Bronchial epithelial cell (primary cell): Measurements from ENCODE around the gene FUT2. TPM values are rescaled to one million over a fixed set of nuclear protein-coding genes. Genes with fewer than 3 reads are reported as not detected.
"Not testable (repeated sequence)": the region's sequence is repeated elsewhere in the genome, so short reads cannot be mapped to it uniquely, and the experiment has no call there.

ENCODE experiments used
- DNase-seq: peaks from one replicate; pipeline ENCODE4 v3.0.0-alpha.2; 2010; ENCODE audit warnings: low read depth
- FAIRE-seq: peaks from 2 replicates; lab custom pipeline; 2011; peaks lifted over from hg19 to GRCh38; lab: Jason Lieb, UNC
- H3K27me3 ChIP-seq: 2 replicates; pipeline ENCODE4 v1.5.1; 2011; ENCODE audit warnings: low read length; ENCODE audit not compliant: control insufficient read depth, insufficient read depth
- H3K36me3 ChIP-seq: 2 replicates; pipeline ENCODE4 v1.5.1; 2011; ENCODE audit warnings: low read length; ENCODE audit not compliant: control insufficient read depth, insufficient read depth
- H3K4me3 ChIP-seq: 2 replicates; pipeline ENCODE4 v1.5.1; 2011; ENCODE audit warnings: mild to moderate bottlenecking, low read depth, low read length, control low read depth
- total RNA-seq: library from RNA; depleted of rRNA; stranded (reverse); fragments of >200 nt; gene quantifications from 2 replicates; pipeline ENCODE4 v1.2.1, GENCODE V29; 2014
- TF ChIP-seq, protein P1 (sequence below): IDR thresholded peaks from 2 replicates; pipeline ENCODE4 v1.5.1; 2011; ENCODE audit warnings: mild to moderate bottlenecking, moderate library complexity, low read length, control low read depth, inconsistent platforms; ENCODE audit not compliant: insufficient read depth, severe bottlenecking

The FUT2 gene
- total RNA-seq, 1 donor from 2014 or later, result 7.9 TPM

DNA sequence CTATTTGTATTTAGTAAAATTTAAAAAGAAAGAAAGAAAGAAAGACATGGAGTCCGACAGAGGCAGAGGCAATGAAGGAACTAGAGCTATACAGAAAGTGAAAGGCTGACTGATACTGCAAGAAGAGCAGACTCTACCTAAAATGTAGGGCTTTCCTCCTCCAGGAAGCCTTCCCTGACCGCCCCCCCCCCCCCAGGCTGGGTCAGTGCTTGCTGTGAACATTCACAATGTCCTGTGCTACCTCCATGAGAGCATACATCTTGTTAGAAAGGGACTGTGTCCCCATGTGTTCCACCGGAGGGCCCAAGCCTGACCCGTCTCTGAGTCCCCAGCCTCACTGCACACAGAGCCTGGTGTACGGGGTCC, 44.1 kb upstream of the FUT2 start:
- TF ChIP-seq, protein P1, sequence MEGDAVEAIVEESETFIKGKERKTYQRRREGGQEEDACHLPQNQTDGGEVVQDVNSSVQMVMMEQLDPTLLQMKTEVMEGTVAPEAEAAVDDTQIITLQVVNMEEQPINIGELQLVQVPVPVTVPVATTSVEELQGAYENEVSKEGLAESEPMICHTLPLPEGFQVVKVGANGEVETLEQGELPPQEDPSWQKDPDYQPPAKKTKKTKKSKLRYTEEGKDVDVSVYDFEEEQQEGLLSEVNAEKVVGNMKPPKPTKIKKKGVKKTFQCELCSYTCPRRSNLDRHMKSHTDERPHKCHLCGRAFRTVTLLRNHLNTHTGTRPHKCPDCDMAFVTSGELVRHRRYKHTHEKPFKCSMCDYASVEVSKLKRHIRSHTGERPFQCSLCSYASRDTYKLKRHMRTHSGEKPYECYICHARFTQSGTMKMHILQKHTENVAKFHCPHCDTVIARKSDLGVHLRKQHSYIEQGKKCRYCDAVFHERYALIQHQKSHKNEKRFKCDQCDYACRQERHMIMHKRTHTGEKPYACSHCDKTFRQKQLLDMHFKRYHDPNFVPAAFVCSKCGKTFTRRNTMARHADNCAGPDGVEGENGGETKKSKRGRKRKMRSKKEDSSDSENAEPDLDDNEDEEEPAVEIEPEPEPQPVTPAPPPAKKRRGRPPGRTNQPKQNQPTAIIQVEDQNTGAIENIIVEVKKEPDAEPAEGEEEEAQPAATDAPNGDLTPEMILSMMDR, result no peak
- Histone ChIP-seq H3K4me3 (no peak overlapping the region), H3K36me3 (no peaks in the 10 kb centered on the region), H3K27me3 (no peaks in the 10 kb centered on the region)
- no peak for FAIRE-seq
- no peak for DNase-seq

DNA sequence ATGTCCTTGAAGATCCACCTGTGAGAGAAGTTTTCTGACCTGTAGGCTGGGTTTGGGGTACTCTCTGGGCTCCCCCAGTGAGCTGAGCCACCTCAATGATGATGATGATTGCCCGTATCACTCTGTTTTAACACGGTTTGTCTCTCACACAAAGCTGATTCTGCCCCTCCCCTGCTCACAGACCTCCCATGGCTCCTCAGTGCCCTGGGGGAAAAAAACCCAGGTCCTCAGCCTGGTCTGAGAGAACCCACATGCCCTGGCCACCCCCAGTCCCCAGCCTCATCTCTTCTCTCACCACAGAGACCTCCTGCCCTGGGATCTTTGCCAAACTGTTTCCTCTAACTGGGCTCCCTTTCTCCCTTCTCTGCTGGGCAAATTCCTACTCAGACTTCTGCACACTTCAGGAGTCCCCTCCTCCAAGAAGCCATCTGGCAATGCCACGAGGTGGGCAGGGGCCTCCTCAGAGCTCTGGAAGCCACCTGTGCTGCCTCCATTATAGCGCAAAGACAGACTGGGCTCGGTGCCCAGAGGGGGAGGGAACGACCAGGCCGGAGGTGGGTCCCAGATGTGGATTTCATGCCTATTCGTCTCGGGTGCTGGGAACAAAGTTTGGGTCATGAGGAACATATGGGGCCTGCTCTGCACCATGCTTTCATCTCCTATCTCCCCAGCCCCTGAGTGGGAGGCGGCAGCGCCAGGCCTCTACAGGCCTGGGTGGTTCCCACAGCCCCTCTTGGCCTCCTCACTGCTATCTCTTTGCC, 41.3 kb upstream of the FUT2 start:
- FAIRE-seq (no peak), DNase-seq (no peak)
- no peaks in the 10 kb centered on the region for H3K27me3 ChIP-seq
- TF ChIP-seq, protein P1, result no peak
- H3K4me3 ChIP-seq, result no peak overlapping the region
- no peaks in the 10 kb centered on the region for H3K36me3 ChIP-seq

DNA sequence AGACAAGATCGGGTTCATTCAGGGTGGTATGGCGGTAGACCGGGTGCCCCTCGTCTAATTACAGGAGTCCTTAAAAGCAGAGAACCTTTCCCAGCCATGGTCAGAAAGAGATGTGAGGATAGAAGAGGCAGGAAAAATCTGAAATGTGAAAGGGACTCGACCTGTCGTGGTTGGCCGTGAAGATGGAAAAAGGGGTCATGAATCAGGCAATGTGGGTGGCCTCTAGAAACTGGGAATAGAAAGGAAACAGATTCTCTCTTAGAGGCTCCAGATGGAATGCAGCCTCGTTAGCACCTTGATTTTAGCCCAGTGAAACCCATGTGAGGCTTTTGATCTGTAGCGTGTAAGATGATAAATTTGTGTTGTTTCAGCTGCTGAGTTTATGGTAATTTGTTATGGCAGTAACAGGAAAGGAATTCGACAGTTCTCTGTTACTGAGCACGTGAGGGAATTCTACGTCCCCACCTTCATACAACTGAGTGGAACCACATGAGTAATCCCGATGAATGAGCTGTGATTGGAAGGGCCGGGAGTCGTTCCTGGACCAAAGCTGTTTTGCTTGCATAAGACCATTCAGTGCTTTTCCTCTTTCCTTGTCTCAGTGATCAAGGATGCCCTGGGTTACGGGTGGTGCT, 38.8 kb upstream of the FUT2 start:
- Histone ChIP-seq H3K4me3 (no peak overlapping the region), H3K27me3 (no peaks in the 10 kb centered on the region), H3K36me3 (no peaks in the 10 kb centered on the region)
- TF ChIP-seq, protein P1, result no peak
- peak; percentile 84 for DNase-seq
- no peak for FAIRE-seq

DNA sequence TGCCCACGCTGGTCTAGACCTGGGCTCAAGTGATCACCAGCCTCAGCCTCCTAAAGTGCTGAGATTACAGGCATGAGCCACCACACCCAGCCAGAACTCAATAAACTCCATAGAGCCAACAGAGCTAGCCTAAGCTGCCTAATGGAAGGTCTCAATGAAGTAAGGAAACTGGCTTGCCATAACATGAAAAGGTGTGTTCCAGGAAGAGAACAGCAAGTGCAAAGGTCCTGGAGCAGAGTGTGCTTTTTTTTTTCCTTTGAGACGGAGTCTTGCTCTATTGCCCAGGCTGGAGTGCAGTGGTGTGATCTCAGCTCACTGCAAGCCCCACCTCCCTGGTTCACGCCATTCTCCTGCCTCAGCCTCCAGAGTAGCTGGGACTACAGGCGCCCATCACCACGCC, 37.9 kb upstream of the FUT2 start:
- FAIRE-seq, H3K27me3 ChIP-seq, H3K36me3 ChIP-seq, H3K4me3 ChIP-seq, DNase-seq: not testable (repeated sequence)

DNA sequence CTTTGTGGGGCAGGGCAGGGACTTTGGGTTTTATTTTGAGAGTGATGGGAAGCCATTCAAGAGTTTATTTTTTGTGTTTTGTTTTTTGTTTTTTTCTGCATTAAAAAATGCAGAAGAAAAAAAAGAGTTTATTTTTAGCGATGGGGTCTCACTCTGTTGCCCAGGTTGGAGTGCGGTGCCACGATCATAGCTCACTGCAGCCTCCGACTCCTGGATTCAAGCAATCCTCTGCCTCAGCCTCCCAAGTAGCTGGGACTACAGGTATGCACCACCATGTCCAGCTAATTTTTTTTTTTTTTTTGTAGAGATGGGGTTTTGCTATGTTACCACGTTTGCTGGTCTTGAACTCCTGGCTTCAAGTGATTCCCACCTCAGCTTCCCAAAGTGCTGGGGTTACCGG, 37.3 kb upstream of the FUT2 start:
- Histone ChIP-seq H3K4me3 (no peak overlapping the region), H3K36me3 (no peaks in the 10 kb centered on the region), H3K27me3 (no peaks in the 10 kb centered on the region)
- TF ChIP-seq, protein P1, result no peak
- DNase-seq (no peak), FAIRE-seq (no peak)

DNA sequence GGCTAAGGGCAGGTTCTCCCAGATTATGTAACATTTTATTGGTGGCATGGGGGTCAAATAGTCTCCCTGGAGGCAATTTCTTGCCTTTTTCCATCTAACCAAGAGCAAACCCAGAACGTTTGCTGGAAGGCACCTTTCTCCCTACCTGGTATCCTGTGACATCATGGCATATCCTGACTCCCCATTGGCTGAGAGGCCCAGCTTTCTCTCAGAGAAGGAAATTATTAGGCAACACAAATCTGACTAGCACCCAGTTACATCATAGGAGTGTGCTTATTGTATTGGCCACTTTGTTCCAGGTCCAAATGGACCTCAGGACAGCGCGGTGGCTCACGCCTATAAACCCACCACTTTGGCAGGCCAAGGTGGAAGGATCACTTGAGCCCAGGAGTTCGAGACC, 36.0 kb upstream of the FUT2 start:
- Histone ChIP-seq H3K4me3 (no peak overlapping the region), H3K27me3 (no peaks in the 10 kb centered on the region), H3K36me3 (no peaks in the 10 kb centered on the region)
- FAIRE-seq (no peak), DNase-seq (peak; percentile 61)
- TF ChIP-seq, protein P1, result no peak
